GM23338 (cell line): ENCODE data around the gene VIPR1.

Experiments used
- CREB1 ChIP-seq: fragments of 250-450 bp; sonication (Bioruptor Pico); IDR thresholded peaks from 2 replicates; pipeline ENCODE4 v1.5.0; 2020; ENCODE audit warnings: low read depth, mild to moderate bottlenecking, moderate library complexity
- CTCF ChIP-seq, 2 experiments: fragments of 200-600 bp in 1 of 2; sonication (generic) in 1 of 2; conservative IDR thresholded peaks; 2 replicates each; pipeline versions ENCODE4 v1.5.1 to v1.6.1; 2016 to 2017; ENCODE audit warnings: antibody characterized with exemption in 2 of 2, low read depth in 2 of 2, mild to moderate bottlenecking in 2 of 2, moderate library complexity in 1 of 2
- EZH2 ChIP-seq: fragments of 200-600 bp; sonication (generic); IDR thresholded peaks from one replicate; pipeline ENCODE4 v1.8.0; 2017; ENCODE audit warnings: antibody characterized with exemption, mild to moderate bottlenecking, low read depth; ENCODE audit not compliant: unreplicated experiment
- EZH2phosphoT487 ChIP-seq: fragments of 200-600 bp; sonication (generic); IDR thresholded peaks from one replicate; pipeline ENCODE4 v1.8.1; 2018; ENCODE audit warnings: antibody characterized with exemption; ENCODE audit not compliant: unreplicated experiment
- JUNB ChIP-seq: IDR thresholded peaks from one replicate; pipeline ENCODE4 v1.6.1; 2016; ENCODE audit warnings: antibody characterized with exemption; ENCODE audit not compliant: unreplicated experiment
- POLR2AphosphoS5 ChIP-seq: IDR thresholded peaks from 2 replicates; pipeline ENCODE4 v1.6.1; 2016; ENCODE audit warnings: antibody characterized with exemption, low read depth
- TF ChIP-seq, protein P1 (sequence below): IDR thresholded peaks from one replicate; pipeline ENCODE4 v1.6.1; 2018; ENCODE audit warnings: antibody characterized with exemption; ENCODE audit not compliant: unreplicated experiment

GRCh38 chr3:42472555-42472954, 29.9 kb upstream of the VIPR1 start:
- TF ChIP-seq EZH2 (no peak), JUNB (no peak), CTCF (conservative IDR thresholded peaks at IDR 0.05; ENCODE audit: low read depth in 2 of 2) (no peak), CREB1 (CRISPR knock-in tag) (no peak), POLR2AphosphoS5 (no peak), EZH2phosphoT487 (no peak)
- TF ChIP-seq, protein P1, sequence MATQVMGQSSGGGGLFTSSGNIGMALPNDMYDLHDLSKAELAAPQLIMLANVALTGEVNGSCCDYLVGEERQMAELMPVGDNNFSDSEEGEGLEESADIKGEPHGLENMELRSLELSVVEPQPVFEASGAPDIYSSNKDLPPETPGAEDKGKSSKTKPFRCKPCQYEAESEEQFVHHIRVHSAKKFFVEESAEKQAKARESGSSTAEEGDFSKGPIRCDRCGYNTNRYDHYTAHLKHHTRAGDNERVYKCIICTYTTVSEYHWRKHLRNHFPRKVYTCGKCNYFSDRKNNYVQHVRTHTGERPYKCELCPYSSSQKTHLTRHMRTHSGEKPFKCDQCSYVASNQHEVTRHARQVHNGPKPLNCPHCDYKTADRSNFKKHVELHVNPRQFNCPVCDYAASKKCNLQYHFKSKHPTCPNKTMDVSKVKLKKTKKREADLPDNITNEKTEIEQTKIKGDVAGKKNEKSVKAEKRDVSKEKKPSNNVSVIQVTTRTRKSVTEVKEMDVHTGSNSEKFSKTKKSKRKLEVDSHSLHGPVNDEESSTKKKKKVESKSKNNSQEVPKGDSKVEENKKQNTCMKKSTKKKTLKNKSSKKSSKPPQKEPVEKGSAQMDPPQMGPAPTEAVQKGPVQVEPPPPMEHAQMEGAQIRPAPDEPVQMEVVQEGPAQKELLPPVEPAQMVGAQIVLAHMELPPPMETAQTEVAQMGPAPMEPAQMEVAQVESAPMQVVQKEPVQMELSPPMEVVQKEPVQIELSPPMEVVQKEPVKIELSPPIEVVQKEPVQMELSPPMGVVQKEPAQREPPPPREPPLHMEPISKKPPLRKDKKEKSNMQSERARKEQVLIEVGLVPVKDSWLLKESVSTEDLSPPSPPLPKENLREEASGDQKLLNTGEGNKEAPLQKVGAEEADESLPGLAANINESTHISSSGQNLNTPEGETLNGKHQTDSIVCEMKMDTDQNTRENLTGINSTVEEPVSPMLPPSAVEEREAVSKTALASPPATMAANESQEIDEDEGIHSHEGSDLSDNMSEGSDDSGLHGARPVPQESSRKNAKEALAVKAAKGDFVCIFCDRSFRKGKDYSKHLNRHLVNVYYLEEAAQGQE = no peak
